NCI-H446 (cell line): ENCODE data around the gene GPR45.

Experiments used
- DNase-seq, 2 experiments: peaks; one replicate each; lab custom pipeline; 2025; lab: John Stamatoyannopoulos, UW

The GPR45 gene

DNA sequence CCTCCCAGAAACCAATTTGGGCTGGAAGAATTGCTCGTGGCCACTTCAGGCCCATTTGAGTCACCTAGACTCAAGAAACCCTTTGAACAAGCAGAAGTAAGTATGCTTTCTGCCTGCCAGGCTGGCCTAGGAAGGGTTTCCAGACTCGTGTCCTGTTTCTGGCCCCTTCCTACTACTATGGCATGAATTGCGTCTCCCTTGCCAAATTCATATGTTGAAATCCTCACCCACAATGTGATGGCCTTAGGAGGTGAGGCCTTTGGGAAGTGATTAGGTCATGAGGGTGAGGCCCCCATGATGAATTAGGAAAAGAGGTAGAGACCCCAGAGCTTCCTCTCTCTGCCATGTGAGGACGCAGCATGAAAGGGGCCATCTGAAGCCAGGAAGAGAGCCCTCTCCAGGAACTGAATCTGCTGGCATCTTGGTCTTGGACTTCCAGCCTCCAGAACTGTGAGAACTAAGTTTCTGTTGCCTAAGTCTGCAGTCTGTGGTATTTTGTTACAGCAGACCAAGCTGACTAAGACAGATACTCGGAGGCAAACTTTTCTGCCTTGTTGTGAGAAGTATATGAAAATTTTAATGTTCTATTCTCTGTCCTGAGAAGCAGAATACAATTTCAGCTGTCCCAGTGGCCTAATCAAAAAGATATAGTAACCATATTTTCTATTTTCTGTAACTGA lies 13.1 kb downstream of the GPR45 start:
- DNase-seq: no peak

GRCh38 chr2:105255979-105256378 lies 14.4 kb downstream of the GPR45 start:
- no peak for DNase-seq

DNA sequence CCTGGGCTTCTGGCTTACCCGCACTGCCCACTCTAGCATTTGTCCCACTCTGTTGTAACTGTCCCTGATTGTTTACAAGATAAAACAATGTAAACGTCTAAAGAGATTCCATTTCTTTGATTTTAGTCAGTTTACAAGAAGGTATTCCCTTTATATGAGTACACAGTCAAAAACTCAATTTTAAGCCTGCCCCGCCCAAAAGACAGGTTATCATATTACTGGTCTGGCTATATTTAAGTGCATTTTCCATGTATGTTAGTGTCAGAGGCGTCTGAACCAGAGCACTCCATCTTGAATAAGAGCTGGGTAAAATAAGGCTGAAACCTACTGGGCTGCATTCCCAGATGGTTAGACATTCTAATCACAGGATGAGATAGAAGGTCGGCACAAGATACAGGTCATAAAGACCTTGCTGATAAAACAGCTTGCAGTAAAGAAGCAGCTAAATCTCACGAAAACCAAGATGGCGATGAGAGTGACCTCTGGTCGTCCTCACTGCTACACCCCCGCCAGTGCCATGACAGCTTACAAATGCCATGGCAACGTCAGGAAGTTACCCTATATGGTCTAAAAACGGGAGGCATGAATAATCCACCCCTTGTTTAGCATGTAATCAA lies 15.0 kb downstream of the GPR45 start:
- DNase-seq: no peak

- no peak for DNase-seq
These were observed 16.4 kb downstream of the GPR45 start for GRCh38 chr2:105257981-105258380.

- no peak for DNase-seq
These were observed 17.4 kb downstream of the GPR45 start for GRCh38 chr2:105258835-105259350.

DNA sequence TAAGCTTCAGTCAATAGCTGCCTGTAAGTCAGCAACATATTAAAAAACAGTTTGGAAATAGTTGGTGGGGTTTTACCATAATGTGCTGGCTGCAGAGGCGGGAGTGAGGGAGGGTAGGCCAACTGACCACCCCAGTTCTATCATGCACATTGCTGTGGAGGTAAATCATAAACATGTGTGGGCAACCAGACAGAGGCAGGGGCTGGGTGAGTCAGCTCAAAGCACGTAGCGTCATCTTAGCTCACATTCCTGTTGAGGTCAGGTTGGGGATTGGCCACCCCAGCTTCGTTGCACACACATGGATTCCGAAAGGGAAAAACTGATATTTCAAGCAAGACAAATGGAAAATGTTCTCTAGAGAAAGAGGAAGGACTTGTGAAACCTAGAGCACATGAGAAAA lies 19.5 kb downstream of the GPR45 start:
- no peak for DNase-seq

GRCh38 chr2:105262651-105263091 lies 21.1 kb downstream of the GPR45 start:
- no peak for DNase-seq

DNA sequence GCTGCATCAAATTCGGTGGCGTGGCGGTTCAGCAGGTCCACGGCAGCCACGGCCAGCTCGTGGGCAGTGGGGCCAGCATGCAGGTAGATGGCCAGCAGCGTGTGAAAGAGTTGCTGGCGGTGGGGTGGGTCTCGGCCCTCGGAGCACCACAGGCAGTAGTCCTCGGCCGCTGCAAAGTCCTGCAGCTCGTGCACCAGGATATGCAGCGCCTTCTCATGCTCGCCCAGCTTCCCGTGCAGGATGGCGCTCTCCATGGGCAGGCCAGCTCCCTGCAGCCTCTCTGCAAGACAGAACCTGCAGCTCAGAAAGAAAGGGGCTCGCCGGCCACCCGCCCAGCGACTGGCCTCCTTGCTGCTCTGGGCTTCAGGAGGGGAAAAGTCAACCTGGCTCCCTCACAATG lies 27.9 kb downstream of the GPR45 start:
- DNase-seq: no peak

DNA sequence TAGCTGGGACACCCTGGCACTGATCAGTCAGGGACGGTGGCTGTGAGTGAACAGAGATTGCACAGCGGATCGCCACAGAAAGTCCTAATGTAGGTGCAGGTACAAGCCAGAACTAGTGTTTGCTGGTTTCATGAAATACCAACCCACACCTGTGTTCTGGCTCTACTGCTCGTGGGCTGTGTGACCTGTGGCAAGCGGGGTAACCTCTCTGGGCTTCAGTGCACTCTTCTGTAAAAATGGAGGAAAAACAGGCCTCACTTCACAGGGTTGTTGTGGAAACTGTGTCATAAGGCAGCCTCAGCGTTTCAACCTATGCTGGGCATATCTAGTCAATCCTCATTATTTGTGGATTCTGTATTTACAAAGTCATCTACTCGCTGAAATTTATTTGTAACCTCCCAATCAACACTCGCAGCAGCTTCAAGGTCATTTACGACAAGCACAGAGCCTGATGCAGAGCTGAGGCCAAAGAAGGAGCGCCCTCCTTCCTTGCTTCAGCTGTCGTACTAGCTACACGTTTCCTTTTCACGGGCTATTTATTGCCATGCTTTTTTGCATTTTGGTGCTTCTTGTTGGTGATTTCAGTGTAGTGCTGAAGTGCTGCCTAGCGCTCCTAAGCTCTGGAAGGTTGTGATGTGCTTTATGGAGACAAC lies 30.0 kb downstream of the GPR45 start:
- no peak for DNase-seq

GRCh38 chr2:105272176-105272575 lies 30.6 kb downstream of the GPR45 start:
- DNase-seq: no peak

- DNase-seq: no peak
These were observed 32.5 kb downstream of the GPR45 start for GRCh38 chr2:105274046-105274445.

- DNase-seq: no peak
These were observed 37.1 kb downstream of the GPR45 start for GRCh38 chr2:105278654-105279053.

DNA sequence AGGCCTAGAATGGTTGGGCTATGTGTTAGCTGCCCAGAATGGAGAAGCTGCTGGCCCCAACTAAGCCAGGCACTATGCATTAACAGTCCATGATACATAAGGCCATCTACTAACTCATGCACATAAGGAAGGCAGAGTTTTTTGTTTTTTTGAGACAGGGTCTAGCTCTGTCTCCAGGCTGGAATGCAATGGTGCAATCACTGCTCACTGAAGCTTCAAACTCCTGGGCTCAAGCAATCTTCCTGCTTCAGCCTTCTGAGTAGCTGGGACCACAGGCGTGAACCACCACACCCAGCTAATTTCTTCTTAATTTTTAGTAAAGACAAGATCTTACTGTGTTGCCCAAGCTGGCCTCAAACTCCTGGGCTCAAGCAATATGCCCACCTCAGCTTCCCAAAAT lies 37.6 kb downstream of the GPR45 start:
- DNase-seq: no peak

GRCh38 chr2:105280281-105280680 lies 38.7 kb downstream of the GPR45 start:
- no peak for DNase-seq

DNA sequence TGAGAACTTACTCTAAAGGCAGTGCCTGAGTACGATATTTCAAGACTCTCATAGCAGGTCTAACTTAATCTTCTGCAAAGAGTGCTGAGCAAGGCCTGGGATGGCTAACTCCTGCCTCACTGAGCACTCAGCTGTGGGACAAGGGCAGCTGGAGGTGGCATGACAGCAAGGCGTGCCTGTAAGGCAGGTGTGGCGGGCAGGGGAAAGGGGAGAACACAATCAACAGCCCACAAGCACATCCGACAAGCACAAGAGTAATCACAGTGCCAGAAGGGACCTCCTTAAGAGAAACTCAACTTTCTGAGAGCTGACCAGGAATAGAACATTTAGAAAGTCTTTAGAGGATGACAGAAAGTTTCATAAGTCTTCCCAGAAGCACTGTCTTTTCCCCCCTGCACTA lies 42.0 kb downstream of the GPR45 start:
- DNase-seq: no peak

- DNase-seq: no peak
These were observed 46.1 kb downstream of the GPR45 start for GRCh38 chr2:105287692-105288091.

DNA sequence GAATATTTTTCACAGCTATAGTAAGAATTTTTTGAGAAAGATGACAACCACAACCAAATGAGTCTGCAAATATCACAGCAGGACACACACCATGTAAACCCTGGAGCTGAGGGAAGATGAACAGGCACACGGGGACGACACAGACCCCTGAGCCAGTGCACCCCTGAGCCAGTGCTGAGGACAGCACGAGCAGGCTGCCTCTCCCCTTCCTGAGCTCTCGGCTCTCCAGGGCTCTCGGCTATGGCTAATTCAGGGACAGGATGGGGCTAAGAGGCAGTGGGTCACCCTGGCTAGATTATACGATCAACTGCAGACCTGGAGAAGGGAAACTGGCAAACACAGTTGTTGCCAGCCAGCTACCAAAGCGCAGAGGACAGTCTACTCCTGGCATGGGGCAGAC lies 46.6 kb downstream of the GPR45 start:
- DNase-seq: no peak

GRCh38 chr2:105290981-105291660 lies 49.6 kb downstream of the GPR45 start:
- no peak for DNase-seq

DNA sequence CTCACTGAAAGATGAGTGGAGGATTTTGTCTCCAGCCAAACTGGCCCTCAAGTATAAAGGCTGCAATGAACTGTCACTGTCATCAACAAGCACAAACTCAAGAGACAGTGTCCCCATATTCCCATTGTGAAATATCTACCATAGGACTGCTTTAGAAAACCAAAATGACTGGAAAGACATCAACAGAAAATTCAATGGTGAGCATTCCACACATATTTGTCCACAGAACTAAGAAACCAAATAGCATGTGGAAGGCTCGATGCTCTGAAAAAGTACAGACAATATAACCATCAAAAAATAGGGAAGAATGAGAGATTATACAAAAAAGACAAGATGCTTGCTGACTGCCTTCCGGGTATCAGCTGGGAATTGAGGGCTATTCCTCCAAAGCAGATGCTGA lies 50.4 kb downstream of the GPR45 start:
- DNase-seq: no peak
